GM12872 (cell line): ENCODE data around the gene GMPR2.

Source experiments
- TF ChIP-seq, protein P1 (sequence below): IDR thresholded peaks from 3 replicates; pipeline ENCODE4 v1.5.1; 2011; ENCODE audit warnings: low read depth, mild to moderate bottlenecking, low read length, moderate library complexity; ENCODE audit not compliant: insufficient read depth

The GMPR2 gene

DNA sequence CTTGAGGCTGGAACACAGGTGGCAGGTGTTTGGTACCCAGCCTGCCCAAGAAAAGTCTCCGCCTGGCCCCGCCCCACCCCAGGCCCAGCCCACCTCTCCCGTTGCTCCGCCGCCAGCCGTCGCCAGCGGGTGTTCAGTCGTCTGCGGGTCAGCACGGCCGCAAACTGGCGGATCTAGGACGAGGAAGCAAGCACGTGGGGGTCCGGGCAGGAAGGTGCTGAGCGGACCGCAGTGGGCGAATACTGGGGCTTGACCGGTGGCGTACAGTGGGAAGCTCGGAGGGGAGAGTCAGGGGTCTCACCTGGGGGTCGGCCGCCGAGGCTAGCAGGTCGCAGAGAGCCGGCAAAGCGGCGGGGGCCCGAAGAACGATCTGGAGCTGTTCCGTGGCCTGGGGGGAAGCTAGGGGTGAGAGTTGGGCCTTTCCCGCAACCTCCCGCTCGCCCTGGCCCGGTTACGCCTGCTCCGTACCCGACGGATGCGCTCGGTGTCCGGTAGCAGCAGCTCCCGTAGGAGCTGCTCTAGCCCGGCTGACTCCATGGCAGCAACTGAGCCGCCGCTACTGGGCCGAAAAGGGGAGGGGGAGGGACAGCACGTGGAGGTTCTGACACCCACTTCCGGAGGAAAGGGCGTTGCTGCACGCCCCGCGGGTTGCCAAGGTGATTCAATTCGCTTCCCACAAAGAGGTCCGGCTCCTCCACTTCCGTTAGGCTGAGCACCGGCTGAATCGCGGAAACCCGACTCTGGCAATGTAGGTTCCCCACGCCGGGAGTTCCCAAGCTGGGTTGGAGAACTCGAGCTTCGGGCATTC, 44.3 kb upstream of the GMPR2 start, which contains the start of gene IPO4:
IPO4 (minus strand) TSS at position 566 of the 808 bp plus-strand sequence; CDS start at position 537, 29 bp downstream.
- TF ChIP-seq, protein P1, sequence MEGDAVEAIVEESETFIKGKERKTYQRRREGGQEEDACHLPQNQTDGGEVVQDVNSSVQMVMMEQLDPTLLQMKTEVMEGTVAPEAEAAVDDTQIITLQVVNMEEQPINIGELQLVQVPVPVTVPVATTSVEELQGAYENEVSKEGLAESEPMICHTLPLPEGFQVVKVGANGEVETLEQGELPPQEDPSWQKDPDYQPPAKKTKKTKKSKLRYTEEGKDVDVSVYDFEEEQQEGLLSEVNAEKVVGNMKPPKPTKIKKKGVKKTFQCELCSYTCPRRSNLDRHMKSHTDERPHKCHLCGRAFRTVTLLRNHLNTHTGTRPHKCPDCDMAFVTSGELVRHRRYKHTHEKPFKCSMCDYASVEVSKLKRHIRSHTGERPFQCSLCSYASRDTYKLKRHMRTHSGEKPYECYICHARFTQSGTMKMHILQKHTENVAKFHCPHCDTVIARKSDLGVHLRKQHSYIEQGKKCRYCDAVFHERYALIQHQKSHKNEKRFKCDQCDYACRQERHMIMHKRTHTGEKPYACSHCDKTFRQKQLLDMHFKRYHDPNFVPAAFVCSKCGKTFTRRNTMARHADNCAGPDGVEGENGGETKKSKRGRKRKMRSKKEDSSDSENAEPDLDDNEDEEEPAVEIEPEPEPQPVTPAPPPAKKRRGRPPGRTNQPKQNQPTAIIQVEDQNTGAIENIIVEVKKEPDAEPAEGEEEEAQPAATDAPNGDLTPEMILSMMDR: no peak

DNA sequence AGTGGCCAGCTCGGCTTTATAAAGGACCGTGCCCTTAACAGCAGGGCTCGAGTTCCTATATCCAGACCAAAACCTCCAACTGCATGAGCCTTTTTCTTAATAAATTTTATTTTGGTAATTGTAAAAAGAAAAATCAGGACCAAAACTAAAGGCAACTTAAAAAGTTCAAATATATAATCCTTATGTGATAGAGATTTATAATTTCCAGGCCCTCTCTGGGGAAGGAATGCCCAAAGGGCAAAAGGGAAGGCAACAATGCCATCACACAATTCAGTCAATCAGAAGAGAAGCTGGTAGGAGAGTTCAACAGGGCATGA, 43.7 kb upstream of the GMPR2 start:
- TF ChIP-seq, protein P1: no peak

DNA sequence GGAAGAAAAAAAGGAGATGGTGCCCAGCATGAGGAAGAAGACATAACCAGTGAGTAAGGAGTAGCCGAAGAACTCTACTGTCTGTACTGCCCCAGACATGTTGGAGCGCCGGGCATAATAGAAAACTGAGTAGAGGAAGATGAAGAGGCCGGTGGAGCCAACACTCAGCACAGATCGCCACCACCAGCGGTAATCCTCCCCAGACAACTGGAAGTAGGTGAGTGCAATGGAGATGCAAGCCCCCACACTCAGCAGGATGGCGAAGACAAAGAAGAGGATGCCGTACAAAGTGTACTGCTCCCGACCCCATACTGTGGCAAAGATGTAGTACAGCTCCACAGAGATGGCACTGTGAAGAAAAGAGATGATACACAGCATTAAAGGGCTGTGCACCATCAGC, 43.3 kb upstream of the GMPR2 start:
- TF ChIP-seq, protein P1: no peak

DNA sequence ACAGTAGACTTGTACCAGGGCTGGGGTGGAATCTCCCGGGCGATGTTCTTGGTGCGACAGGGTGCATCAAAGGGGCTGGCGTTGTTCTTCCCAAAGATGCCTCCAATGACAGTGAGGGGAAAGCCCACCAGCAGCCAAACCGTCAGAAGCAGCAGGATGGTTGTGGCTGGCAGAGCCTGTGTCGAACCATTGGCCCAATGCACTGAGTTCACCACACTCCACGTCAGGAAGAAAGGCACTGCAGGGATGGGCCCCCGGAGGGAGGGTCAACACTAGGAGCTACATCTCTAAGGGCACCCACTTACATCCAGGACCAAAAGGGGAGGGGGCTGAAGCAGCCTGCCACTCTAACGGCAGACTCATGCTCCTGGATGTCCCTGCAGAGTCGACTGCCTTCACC, 42.3 kb upstream of the GMPR2 start:
- TF ChIP-seq, protein P1: no peak

DNA sequence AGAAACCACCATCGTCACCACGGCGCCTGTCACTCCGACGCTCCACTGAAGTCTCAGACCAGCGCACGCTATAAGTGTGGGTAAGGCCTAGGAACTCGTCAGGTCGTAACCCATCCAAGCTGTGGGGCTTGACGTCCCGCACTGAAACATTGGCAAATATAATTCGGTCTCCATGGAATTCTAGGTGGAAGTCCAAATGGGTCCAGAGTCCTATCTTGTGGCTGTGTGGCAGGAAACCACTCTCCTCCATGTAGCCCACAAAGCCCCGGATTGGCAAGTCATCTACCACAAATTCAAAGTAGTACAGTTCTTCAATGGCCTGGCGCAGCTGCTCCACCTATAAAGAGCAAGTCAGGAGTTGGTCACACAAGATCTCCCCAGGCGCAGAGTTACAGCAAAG, 39.8 kb upstream of the GMPR2 start:
- TF ChIP-seq, protein P1: no peak

DNA sequence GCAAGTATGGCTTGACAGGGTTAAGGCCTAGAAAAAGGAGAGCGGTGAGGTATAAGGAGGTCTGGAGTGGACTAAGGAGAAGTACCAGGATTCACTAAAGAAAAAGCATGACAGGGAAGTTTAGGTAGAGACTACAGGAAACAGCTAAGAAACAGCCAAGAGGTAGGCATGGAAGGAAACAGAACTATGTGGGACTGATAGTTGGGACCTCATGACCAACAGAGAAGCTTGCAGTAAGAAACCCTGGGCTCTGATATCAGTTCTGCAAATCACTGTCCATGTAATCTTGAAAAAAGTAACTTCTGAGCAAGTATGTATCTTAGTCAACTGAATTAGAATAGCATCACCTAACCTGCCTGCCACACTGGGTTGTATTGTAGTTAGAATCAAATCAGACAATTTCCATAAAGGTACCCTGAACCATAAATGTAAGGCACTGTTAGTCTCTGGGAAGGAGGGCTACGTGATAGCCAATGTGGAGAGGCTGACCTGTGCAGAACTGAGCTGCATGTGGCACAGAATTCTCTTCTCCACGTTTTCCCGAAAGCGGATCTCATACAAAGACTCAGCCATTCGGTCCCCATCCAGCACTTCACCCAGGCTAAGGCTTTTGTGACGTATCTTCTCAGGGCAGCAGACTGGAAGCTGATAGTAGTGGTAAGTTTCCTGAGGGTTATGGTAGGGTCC, 38.4 kb upstream of the GMPR2 start:
- TF ChIP-seq, protein P1: no peak

DNA sequence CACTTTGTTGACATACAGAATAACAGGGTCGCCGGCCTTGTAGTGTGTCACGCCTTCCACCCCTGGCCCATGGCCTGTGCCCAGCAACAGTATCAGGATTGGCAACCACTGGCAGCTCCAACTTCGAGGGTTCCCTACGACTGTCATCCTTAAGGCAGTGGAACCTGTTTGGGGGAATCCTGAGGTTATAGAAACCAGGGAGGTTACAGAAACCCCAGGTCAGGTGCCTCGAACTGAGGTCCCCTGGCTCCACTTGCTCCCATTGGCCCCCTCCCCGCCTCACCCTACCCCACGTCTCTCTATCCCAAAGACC, 37.9 kb upstream of the GMPR2 start:
- TF ChIP-seq, protein P1: no peak
